PFSK-1 (cell line): ENCODE data around the gene TCF12.

Source experiments
- FOXP2 ChIP-seq: optimal IDR thresholded peaks from 2 replicates; pipeline ENCODE3; 2011; ENCODE audit warnings: borderline replicate concordance, control low read depth, inconsistent platforms; ENCODE audit not compliant: insufficient read depth; ENCODE audit errors: extremely low read length, extremely low read depth
- POLR2AphosphoS5 ChIP-seq: IDR thresholded peaks from 2 replicates; pipeline ENCODE4 v1.6.1; 2012; ENCODE audit warnings: low read depth, mild to moderate bottlenecking, control low read depth, low read length, moderate library complexity
- SIN3A ChIP-seq: IDR thresholded peaks from 2 replicates; pipeline ENCODE4 v1.6.1; 2012; ENCODE audit warnings: mild to moderate bottlenecking, low read length, moderate library complexity, borderline replicate concordance; ENCODE audit not compliant: insufficient read depth
- TAF1 ChIP-seq: IDR thresholded peaks from 2 replicates; pipeline ENCODE4 v1.6.1; 2012; ENCODE audit warnings: low read length, control low read depth, borderline replicate concordance; ENCODE audit not compliant: insufficient read depth
- TF ChIP-seq, protein P1 (sequence below), 2 experiments: IDR thresholded peaks; 2 replicates each; pipeline versions ENCODE4 v1.6.1 to v1.8.0; 2011 to 2012; ENCODE audit warnings: low read depth in 2 of 2, low read length in 2 of 2, control low read depth in 1 of 2, inconsistent platforms in 1 of 2, mild to moderate bottlenecking in 1 of 2, moderate library complexity in 1 of 2; ENCODE audit not compliant: insufficient read depth in 1 of 2

Gene TCF12

DNA sequence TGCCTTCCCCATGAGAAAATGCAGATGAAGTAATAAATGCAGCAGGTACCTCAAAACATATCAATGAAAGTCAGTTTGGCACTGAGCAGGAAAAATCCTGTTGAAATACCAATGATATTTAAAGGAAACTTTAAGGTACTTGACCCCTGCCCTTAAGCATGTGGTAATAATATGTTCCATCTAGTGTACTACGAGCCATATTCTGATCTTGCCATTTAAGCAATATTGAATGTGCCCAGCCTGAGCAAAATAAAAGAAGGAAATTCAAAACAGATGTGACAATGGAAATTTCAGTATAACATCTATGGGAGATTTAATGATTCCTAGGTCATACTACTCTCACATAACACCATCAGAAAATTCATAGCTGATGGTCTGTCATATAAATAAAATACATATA, 266.1 kb downstream of the TCF12 start:
- TF ChIP-seq FOXP2 (no peak), TAF1 (no peak), POLR2AphosphoS5 (no peak), SIN3A (no peak)
- TF ChIP-seq, protein P1, sequence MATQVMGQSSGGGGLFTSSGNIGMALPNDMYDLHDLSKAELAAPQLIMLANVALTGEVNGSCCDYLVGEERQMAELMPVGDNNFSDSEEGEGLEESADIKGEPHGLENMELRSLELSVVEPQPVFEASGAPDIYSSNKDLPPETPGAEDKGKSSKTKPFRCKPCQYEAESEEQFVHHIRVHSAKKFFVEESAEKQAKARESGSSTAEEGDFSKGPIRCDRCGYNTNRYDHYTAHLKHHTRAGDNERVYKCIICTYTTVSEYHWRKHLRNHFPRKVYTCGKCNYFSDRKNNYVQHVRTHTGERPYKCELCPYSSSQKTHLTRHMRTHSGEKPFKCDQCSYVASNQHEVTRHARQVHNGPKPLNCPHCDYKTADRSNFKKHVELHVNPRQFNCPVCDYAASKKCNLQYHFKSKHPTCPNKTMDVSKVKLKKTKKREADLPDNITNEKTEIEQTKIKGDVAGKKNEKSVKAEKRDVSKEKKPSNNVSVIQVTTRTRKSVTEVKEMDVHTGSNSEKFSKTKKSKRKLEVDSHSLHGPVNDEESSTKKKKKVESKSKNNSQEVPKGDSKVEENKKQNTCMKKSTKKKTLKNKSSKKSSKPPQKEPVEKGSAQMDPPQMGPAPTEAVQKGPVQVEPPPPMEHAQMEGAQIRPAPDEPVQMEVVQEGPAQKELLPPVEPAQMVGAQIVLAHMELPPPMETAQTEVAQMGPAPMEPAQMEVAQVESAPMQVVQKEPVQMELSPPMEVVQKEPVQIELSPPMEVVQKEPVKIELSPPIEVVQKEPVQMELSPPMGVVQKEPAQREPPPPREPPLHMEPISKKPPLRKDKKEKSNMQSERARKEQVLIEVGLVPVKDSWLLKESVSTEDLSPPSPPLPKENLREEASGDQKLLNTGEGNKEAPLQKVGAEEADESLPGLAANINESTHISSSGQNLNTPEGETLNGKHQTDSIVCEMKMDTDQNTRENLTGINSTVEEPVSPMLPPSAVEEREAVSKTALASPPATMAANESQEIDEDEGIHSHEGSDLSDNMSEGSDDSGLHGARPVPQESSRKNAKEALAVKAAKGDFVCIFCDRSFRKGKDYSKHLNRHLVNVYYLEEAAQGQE (IDR thresholded peaks at IDR 0.05; ENCODE audit: insufficient read depth in 1 of 2, low read depth in 2 of 2, low read length in 2 of 2), result no peak

DNA sequence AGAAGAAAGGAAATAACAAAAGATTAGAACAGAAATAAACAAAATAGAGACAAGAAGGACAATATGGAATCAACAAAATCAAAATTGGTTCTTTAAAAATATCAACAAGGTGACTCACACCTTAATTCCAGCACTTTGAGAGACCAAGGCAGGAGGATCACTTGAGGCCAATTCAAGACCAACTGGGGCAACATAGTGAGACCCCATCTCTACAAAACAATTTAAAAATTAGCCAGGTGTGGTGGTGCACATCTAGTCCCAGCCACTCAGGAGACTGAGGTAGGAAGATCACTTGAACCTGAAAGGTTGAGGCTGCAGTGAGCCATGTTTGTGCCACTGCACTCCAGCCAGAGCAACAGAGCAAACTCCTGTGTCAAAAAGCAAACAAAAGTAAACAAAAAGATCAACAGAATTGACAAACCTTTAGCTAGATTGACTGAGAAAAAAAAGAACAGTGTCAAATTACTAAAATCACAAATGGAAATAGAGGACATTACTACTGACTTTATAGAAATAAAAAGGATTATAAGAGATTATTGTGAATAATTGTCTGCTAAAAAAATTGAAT, 267.1 kb downstream of the TCF12 start:
- no peak for TF ChIP-seq POLR2AphosphoS5
- TF ChIP-seq, protein P1 (IDR thresholded peaks at IDR 0.05; ENCODE audit: insufficient read depth in 1 of 2, low read depth in 2 of 2, low read length in 2 of 2), result no peak

DNA sequence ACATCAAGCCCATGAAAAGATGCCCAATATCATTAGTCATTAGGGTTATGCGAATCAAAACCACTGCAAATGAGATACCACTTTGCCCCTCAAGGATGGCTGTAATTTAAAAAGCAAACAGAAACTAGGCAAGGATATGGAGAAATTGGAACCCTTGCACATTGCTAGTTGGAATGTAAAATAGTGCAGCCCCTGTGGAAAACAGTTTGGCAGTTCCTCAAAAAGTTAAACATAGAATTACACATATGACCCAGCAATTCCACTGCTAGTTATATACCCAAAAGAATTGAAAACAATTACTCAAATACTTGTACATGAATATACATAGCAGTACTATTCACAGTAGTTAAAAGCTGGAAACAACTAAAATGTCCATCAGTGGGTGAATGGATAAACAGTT, 271.0 kb downstream of the TCF12 start:
- TF ChIP-seq POLR2AphosphoS5, result no peak

DNA sequence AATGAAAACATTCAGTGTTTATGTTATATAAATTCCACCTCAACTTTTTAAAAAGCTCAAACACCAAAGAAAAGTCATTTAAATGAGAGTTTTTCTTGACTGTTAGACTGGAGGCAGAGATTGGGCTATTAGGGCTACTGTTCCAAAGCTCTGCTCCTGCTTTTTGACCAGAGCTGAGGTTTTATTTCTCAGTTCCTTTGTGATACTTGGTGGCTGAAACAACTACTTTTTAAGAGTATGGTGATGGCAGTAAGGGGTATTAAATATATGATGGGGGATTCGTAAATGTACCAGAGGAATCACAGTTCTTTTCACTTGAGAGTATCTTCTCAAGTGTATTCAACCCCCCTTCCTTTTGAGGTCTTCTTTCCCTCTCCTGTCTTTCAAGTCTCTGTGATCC, 271.8 kb downstream of the TCF12 start:
- no peak for TF ChIP-seq FOXP2
- TF ChIP-seq, protein P1 (IDR thresholded peaks at IDR 0.05; ENCODE audit: insufficient read depth in 1 of 2, low read depth in 2 of 2, low read length in 2 of 2), result no peak
- TF ChIP-seq TAF1, result no peak
- TF ChIP-seq SIN3A, result no peak

DNA sequence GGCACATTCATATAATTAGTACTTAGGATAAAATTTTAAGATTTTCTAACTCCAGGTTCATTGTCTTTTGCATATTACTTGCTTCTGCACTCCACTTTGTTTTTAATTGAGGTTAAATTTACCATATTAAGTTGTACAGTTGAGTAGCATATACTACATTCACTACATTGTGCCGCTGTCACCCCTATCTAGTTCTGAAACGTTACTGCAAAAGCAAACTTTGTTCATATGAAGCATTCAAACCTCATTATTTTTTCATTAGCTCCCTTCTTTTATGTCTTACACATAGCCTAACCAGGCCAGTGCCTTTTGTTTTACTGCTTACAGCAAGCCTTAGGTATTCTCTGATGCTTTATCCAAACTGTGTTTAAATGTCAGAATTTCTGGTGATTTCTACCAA, 274.7 kb downstream of the TCF12 start:
- no peak for TF ChIP-seq POLR2AphosphoS5
- no peak for TF ChIP-seq TAF1
- no peak for TF ChIP-seq SIN3A
- TF ChIP-seq FOXP2, result no peak
- TF ChIP-seq, protein P1 (IDR thresholded peaks at IDR 0.05; ENCODE audit: insufficient read depth in 1 of 2, low read depth in 2 of 2, low read length in 2 of 2), result no peak
